ENCODE results near the gene MTCL3.

DNA sequence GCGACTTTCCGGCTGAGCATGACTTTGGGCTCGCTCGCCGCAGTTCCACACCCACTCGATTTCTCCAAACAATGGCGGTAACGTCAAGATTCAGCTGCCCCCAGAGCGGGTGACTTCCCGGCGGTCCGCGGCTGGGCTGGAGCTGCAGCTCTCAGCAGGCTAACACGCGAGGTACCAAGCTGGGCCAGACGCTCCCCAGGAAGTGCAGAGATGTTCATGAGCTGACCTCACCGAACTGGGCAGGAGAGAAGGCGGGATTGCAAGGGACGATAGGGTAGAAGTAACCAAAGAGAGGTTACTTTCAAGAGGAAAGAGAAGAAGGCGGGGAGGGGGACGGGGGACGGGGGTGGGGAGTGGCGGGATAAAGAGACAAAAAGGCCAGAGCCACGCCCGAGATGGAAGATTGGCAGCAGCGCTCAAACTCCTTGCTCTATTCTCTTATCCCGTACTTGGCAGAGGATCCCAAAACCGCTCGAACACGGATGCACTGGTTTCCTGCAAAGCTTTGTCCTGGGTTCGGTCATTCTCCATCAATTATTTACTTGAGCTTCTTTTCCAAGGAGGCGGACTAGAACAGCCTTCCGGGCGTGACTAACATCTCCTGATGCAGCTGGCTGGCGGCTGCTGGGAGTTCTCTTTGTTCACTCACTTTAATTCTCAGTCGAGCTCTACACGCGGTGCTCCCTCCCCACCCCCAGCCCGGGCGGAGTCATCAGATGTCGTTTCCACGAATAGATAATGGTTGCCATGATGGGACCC lies at the start of gene MTCL3:
- TF ChIP-seq, protein P1, sequence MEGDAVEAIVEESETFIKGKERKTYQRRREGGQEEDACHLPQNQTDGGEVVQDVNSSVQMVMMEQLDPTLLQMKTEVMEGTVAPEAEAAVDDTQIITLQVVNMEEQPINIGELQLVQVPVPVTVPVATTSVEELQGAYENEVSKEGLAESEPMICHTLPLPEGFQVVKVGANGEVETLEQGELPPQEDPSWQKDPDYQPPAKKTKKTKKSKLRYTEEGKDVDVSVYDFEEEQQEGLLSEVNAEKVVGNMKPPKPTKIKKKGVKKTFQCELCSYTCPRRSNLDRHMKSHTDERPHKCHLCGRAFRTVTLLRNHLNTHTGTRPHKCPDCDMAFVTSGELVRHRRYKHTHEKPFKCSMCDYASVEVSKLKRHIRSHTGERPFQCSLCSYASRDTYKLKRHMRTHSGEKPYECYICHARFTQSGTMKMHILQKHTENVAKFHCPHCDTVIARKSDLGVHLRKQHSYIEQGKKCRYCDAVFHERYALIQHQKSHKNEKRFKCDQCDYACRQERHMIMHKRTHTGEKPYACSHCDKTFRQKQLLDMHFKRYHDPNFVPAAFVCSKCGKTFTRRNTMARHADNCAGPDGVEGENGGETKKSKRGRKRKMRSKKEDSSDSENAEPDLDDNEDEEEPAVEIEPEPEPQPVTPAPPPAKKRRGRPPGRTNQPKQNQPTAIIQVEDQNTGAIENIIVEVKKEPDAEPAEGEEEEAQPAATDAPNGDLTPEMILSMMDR (optimal IDR thresholded peaks at IDR 0.05 in 1 of 3, IDR thresholded peaks at IDR 0.05 in 1 of 3, conservative IDR thresholded peaks at IDR 0.05 in 1 of 3; ENCODE audit: extremely low read depth in 1 of 3, insufficient read depth in 2 of 3, low read length in 3 of 3) = no peak
- peak; percentile 72 for TF ChIP-seq EZH2 (IDR thresholded peaks at IDR 0.05; ENCODE audit: low read length)

Measured in keratinocyte (primary cell).